ENCODE measurements around the gene MAP1LC3A.

MAP1LC3A gene

GRCh38 chr20:34530342-34530741 is 28.2 kb upstream of the MAP1LC3A start:
- no peak for DNase-seq

GRCh38 chr20:34531608-34532265 is 26.8 kb upstream of the MAP1LC3A start:
- DNase-seq, result no peak

GRCh38 chr20:34532320-34532719 is 26.2 kb upstream of the MAP1LC3A start:
- no peak for DNase-seq

GRCh38 chr20:34532756-34533155 is 25.8 kb upstream of the MAP1LC3A start:
- DNase-seq, result no peak

GRCh38 chr20:34534391-34535165 is 23.9 kb upstream of the MAP1LC3A start:
- no peak for DNase-seq

- no peak for DNase-seq
Measured at GRCh38 chr20:34535301-34535840, 23.1 kb upstream of the MAP1LC3A start.

- DNase-seq, result no peak
Measured at GRCh38 chr20:34535857-34536256, 22.7 kb upstream of the MAP1LC3A start.

- DNase-seq, result no peak
Measured at GRCh38 chr20:34536798-34537394, 21.6 kb upstream of the MAP1LC3A start.

GRCh38 chr20:34537651-34538050 is 20.9 kb upstream of the MAP1LC3A start:
- DNase-seq, result no peak

GRCh38 chr20:34538671-34539123 is 19.8 kb upstream of the MAP1LC3A start:
- peak; percentile 8 for DNase-seq

- no peak for DNase-seq
Measured at GRCh38 chr20:34539756-34540155, 18.8 kb upstream of the MAP1LC3A start.

GRCh38 chr20:34540596-34541263 is 17.8 kb upstream of the MAP1LC3A start:
- DNase-seq, result no peak

GRCh38 chr20:34541264-34541901 is 17.1 kb upstream of the MAP1LC3A start:
- no peak for DNase-seq

- no peak for DNase-seq
Measured at GRCh38 chr20:34541917-34542316, 16.6 kb upstream of the MAP1LC3A start.

- DNase-seq, result no peak
Measured at GRCh38 chr20:34542439-34542838, 16.1 kb upstream of the MAP1LC3A start.

- no peak for DNase-seq
Measured at GRCh38 chr20:34543463-34544056, 15.0 kb upstream of the MAP1LC3A start.

GRCh38 chr20:34544109-34544796 is 14.3 kb upstream of the MAP1LC3A start:
- DNase-seq, result no peak

GRCh38 chr20:34546751-34547181 is 11.8 kb upstream of the MAP1LC3A start:
- DNase-seq, result peak; percentile 85

GRCh38 chr20:34547844-34548613 is 10.5 kb upstream of the MAP1LC3A start:
- no peak for DNase-seq

- no peak for DNase-seq
Measured at GRCh38 chr20:34549291-34549928, 9.1 kb upstream of the MAP1LC3A start.

All from NCI-H345 (cell line).